PC-3 (cell line): ENCODE data around the gene SOWAHC.

Experiments
- EZH2 ChIP-seq: fragments of 300-600 bp; sonication (generic); IDR thresholded peaks from one replicate; pipeline ENCODE4 v1.6.1; 2017; ENCODE audit warnings: antibody characterized with exemption, mild to moderate bottlenecking, low read length; ENCODE audit not compliant: unreplicated experiment
- TF ChIP-seq, protein P1 (sequence below): fragments of 300-600 bp; sonication (generic); conservative IDR thresholded peaks from 2 replicates; pipeline ENCODE4 v1.5.1; 2017; ENCODE audit warnings: antibody characterized with exemption, low read depth, mild to moderate bottlenecking, low read length

DNA sequence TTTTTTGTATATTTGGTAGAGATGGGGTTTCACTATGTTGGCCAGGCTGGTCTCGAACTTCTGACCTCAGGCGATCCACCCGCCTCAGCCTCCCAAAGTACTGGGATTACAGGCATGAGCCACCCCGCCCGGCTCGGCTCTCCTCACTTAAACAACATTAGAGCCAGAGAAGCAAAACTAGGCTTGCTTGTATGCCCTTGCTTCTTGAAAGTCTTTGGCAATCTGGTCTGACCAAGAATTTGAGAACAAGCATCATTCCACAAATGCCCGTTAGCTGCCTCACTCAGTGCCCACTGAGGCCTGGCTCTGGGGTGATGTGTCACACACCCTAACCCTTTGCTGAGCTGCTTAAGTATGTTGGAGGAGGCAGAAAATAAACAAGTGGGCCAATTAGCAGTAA lies 33.5 kb downstream of the SOWAHC start:
- no peak for TF ChIP-seq EZH2
- TF ChIP-seq, protein P1, sequence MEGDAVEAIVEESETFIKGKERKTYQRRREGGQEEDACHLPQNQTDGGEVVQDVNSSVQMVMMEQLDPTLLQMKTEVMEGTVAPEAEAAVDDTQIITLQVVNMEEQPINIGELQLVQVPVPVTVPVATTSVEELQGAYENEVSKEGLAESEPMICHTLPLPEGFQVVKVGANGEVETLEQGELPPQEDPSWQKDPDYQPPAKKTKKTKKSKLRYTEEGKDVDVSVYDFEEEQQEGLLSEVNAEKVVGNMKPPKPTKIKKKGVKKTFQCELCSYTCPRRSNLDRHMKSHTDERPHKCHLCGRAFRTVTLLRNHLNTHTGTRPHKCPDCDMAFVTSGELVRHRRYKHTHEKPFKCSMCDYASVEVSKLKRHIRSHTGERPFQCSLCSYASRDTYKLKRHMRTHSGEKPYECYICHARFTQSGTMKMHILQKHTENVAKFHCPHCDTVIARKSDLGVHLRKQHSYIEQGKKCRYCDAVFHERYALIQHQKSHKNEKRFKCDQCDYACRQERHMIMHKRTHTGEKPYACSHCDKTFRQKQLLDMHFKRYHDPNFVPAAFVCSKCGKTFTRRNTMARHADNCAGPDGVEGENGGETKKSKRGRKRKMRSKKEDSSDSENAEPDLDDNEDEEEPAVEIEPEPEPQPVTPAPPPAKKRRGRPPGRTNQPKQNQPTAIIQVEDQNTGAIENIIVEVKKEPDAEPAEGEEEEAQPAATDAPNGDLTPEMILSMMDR: no peak
